Measurements from ENCODE around the gene PLXDC1.

PLXDC1 gene

GRCh38 chr17:39069114-39069756, 82.2 kb downstream of the PLXDC1 start:
- ATAC-seq: peak; percentile 88
- TF ChIP-seq TCF4 (CRISPR knock-in tag; IDR thresholded peaks at IDR 0.05; ENCODE audit: borderline replicate concordance) (no peak), TOX (CRISPR knock-in tag; IDR thresholded peaks at IDR 0.05; ENCODE audit: borderline replicate concordance) (no peak), ISL1 (CRISPR knock-in tag; IDR thresholded peaks at IDR 0.05) (no peak), CSDC2 (CRISPR knock-in tag; IDR thresholded peaks at IDR 0.05) (no peak), BACH2 (CRISPR knock-in tag; IDR thresholded peaks at IDR 0.05; ENCODE audit: borderline replicate concordance) (no peak), ESRRG (CRISPR knock-in tag; IDR thresholded peaks at IDR 0.05) (no peak), RARB (CRISPR knock-in tag; IDR thresholded peaks at IDR 0.05) (no peak), POU6F1 (CRISPR knock-in tag; IDR thresholded peaks at IDR 0.05; ENCODE audit: borderline replicate concordance, low read depth) (no peak), ZNF565 (CRISPR knock-in tag; conservative IDR thresholded peaks at IDR 0.05; ENCODE audit: low read depth) (no peak), CSRNP3 (CRISPR knock-in tag; IDR thresholded peaks at IDR 0.05) (no peak), PPARA (CRISPR knock-in tag; IDR thresholded peaks at IDR 0.05; ENCODE audit: borderline replicate concordance) (no peak), ZNF70 (CRISPR knock-in tag; IDR thresholded peaks at IDR 0.05) (no peak), CREB5 (CRISPR knock-in tag; IDR thresholded peaks at IDR 0.05; ENCODE audit: low read depth) (no peak), OSR1 (CRISPR knock-in tag; IDR thresholded peaks at IDR 0.05) (no peak)

GRCh38 chr17:39064819-39065218, 86.6 kb downstream of the PLXDC1 start:
- ATAC-seq: no peak; the same call in 2 of the 3 replicates
- TF ChIP-seq ZC3H10 (CRISPR knock-in tag; IDR thresholded peaks at IDR 0.05) (no peak), PPARA (CRISPR knock-in tag; IDR thresholded peaks at IDR 0.05; ENCODE audit: borderline replicate concordance) (no peak), OSR1 (CRISPR knock-in tag; IDR thresholded peaks at IDR 0.05) (no peak), CSRNP3 (CRISPR knock-in tag; IDR thresholded peaks at IDR 0.05) (no peak), RARB (CRISPR knock-in tag; IDR thresholded peaks at IDR 0.05) (no peak), ZNF8 (CRISPR knock-in tag; IDR thresholded peaks at IDR 0.05) (no peak), ZFP3 (CRISPR knock-in tag; IDR thresholded peaks at IDR 0.05) (no peak), ISL1 (CRISPR knock-in tag; IDR thresholded peaks at IDR 0.05) (no peak)

GRCh38 chr17:39064374-39064773, 87.1 kb downstream of the PLXDC1 start:
- ATAC-seq: peak; percentile 47; the same call in 2 of the 3 replicates
- no peak for TF ChIP-seq SNAI2 (CRISPR knock-in tag; IDR thresholded peaks at IDR 0.05)
- no peak for TF ChIP-seq ZFP30 (CRISPR knock-in tag; IDR thresholded peaks at IDR 0.05)
- TF ChIP-seq POU6F1 (CRISPR knock-in tag; IDR thresholded peaks at IDR 0.05; ENCODE audit: borderline replicate concordance, low read depth): no peak
- no peak for TF ChIP-seq ZNF70 (CRISPR knock-in tag; IDR thresholded peaks at IDR 0.05)
- TF ChIP-seq ZNF565 (CRISPR knock-in tag; conservative IDR thresholded peaks at IDR 0.05; ENCODE audit: low read depth): no peak
- no peak for TF ChIP-seq TCF4 (CRISPR knock-in tag; IDR thresholded peaks at IDR 0.05; ENCODE audit: borderline replicate concordance)

- no peak for TF ChIP-seq ZNF565 (CRISPR knock-in tag; conservative IDR thresholded peaks at IDR 0.05; ENCODE audit: low read depth)
- no peak for TF ChIP-seq TOX (CRISPR knock-in tag; IDR thresholded peaks at IDR 0.05; ENCODE audit: borderline replicate concordance)
- TF ChIP-seq PATZ1 (CRISPR knock-in tag; IDR thresholded peaks at IDR 0.05; ENCODE audit: borderline replicate concordance): no peak
- no peak for TF ChIP-seq PPARA (CRISPR knock-in tag; IDR thresholded peaks at IDR 0.05; ENCODE audit: borderline replicate concordance)
- no peak for TF ChIP-seq OSR1 (CRISPR knock-in tag; IDR thresholded peaks at IDR 0.05)
- ATAC-seq: no peak
Observed at GRCh38 chr17:39063681-39064069, 87.8 kb downstream of the PLXDC1 start.

Measured in SK-N-SH treated with all-trans-retinoic acid at 6 μM for 48 hours (cell line).